ENCODE measurements around the gene CARD16. TPM values are rescaled to one million over a fixed set of nuclear protein-coding genes. Genes with fewer than 3 reads are reported as not detected.

Gene CARD16
- total RNA-seq, 1 donor from 2014 or later: 4.2 TPM

DNA sequence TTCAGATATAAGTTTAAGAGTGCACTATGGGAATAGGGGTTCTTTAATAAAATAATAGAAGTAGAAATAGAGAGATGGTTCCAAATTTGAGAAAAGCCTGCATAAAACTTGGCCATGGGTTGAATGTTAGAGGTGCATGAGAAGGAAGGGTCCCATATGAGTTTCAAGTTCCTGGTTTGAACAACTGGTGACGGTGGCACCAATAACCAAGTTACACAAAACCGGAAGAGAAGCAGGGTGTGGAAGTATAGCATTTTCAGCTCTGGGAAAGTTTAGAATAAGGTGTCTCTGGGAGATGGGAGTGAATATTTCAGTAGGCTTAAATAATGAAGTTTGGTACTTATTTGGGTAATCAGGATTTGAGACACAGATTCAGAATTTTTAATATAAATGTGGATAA lies 12.6 kb downstream of the CARD16 start:
- Histone ChIP-seq H3K9me3 (ENCODE audit: control insufficient read depth in 3 of 3, low read length in 3 of 3) (no peaks in the 10 kb centered on the region), H3K9ac (ENCODE audit: low read depth in 1 of 3, low read length in 3 of 3) (no peak overlapping the region), H3K4me1 (ENCODE audit: control insufficient read depth in 3 of 3, insufficient read depth in 3 of 3, low read length in 3 of 3) (peaks cover 0 to 4% (median 3%) of the 10 kb centered on the region in 3 donors), H3K27me3 (ENCODE audit: control insufficient read depth in 3 of 3, insufficient read depth in 3 of 3, low read length in 3 of 3) (no peaks in the 10 kb centered on the region), H3K27ac (ENCODE audit: low read depth, low read length) (no peak overlapping the region), H3K36me3 (ENCODE audit: control insufficient read depth in 3 of 3, insufficient read depth in 3 of 3, low read length in 3 of 3) (no peaks in the 10 kb centered on the region), H3K4me3 (ENCODE audit: low read length in 3 of 3) (no peak overlapping the region)

GRCh38 chr11:105027678-105028077 lies 17.5 kb downstream of the CARD16 start:
- Histone ChIP-seq H3K27me3 (ENCODE audit: control insufficient read depth in 3 of 3, insufficient read depth in 3 of 3, low read length in 3 of 3) (no peaks in the 10 kb centered on the region), H3K4me3 (ENCODE audit: low read length in 3 of 3) (no peak overlapping the region), H3K9me3 (ENCODE audit: control insufficient read depth in 3 of 3, low read length in 3 of 3) (no peaks in the 10 kb centered on the region), H3K9ac (ENCODE audit: low read depth in 1 of 3, low read length in 3 of 3) (no peak overlapping the region), H3K27ac (ENCODE audit: low read depth, low read length) (no peak overlapping the region), H3K36me3 (ENCODE audit: control insufficient read depth in 3 of 3, insufficient read depth in 3 of 3, low read length in 3 of 3) (no peaks in the 10 kb centered on the region), H3K4me1 (ENCODE audit: control insufficient read depth in 3 of 3, insufficient read depth in 3 of 3, low read length in 3 of 3) (no peaks in the 10 kb centered on the region)

GRCh38 chr11:105024394-105024793 lies 20.7 kb downstream of the CARD16 start:
- H3K4me3 ChIP-seq (ENCODE audit: low read length in 3 of 3): no peak overlapping the region
- no peak overlapping the region for H3K27ac ChIP-seq (ENCODE audit: low read depth, low read length)
- no peaks in the 10 kb centered on the region for H3K4me1 ChIP-seq (ENCODE audit: control insufficient read depth in 3 of 3, insufficient read depth in 3 of 3, low read length in 3 of 3)
- H3K36me3 ChIP-seq (ENCODE audit: control insufficient read depth in 3 of 3, insufficient read depth in 3 of 3, low read length in 3 of 3): no peaks in the 10 kb centered on the region
- H3K9ac ChIP-seq (ENCODE audit: low read depth in 1 of 3, low read length in 3 of 3): no peak overlapping the region
- no peaks in the 10 kb centered on the region for H3K27me3 ChIP-seq (ENCODE audit: control insufficient read depth in 3 of 3, insufficient read depth in 3 of 3, low read length in 3 of 3)
- no peaks in the 10 kb centered on the region for H3K9me3 ChIP-seq (ENCODE audit: control insufficient read depth in 3 of 3, low read length in 3 of 3)

DNA sequence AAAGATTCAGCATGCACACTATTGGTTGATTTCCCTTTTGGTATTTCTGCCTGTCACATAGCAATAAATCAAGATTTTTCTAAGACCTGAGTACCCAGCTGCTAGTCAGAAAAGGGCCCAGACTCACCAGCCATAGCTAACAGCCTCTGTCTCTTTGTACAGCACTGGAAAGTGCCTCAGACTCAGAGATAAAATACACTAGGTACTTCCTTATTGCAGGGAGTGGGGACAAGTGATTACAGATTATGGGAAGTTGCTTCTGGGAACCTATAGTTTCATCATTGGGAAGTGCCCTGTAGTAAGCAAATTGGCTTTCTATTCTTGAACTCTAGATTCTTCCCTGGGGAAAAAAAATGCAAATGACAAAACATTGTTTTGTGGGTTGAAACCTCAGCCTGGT lies 22.1 kb downstream of the CARD16 start, which contains the start of gene CASP5:
CASP5 (minus strand) TSS at position 166 of the 400 bp plus-strand sequence; CDS start at position 134, 32 bp downstream.
- no peaks in the 10 kb centered on the region for H3K9me3 ChIP-seq (ENCODE audit: control insufficient read depth in 3 of 3, low read length in 3 of 3)
- no peak within 1 kb of the TSS for H3K9ac ChIP-seq (ENCODE audit: low read depth in 1 of 3, low read length in 3 of 3)
- H3K4me1 ChIP-seq (ENCODE audit: control insufficient read depth in 3 of 3, insufficient read depth in 3 of 3, low read length in 3 of 3): no peaks in the 10 kb centered on the region
- no peak within 1 kb of the TSS for H3K27ac ChIP-seq (ENCODE audit: low read depth, low read length)
- no peaks in the 10 kb centered on the region for H3K27me3 ChIP-seq (ENCODE audit: control insufficient read depth in 3 of 3, insufficient read depth in 3 of 3, low read length in 3 of 3)
- H3K36me3 ChIP-seq (ENCODE audit: control insufficient read depth in 3 of 3, insufficient read depth in 3 of 3, low read length in 3 of 3): no peaks in the 10 kb centered on the region
- H3K4me3 ChIP-seq (ENCODE audit: low read length in 3 of 3): no peak within 1 kb of the TSS

DNA sequence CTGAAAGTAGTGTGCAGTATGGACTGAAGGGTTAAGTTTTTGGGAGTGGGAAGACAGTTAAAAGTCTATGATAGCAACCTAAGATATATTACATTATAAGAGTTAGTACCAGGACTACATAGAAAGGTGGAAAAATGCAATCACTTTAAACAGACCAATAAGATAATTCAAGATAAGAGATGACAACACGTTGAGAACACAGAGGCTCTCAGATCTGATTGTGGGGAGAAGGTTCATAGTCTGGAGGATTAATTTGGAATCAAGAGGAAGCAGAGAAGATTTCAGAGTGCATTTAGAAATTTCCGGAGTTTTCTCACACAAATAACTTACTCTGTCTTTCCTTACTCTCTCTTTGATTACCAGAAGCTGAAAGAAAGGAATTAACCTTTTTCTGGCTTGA lies 22.6 kb downstream of the CARD16 start:
- no peaks in the 10 kb centered on the region for H3K4me1 ChIP-seq (ENCODE audit: control insufficient read depth in 3 of 3, insufficient read depth in 3 of 3, low read length in 3 of 3)
- H3K27ac ChIP-seq (ENCODE audit: low read depth, low read length): no peak overlapping the region
- no peaks in the 10 kb centered on the region for H3K9me3 ChIP-seq (ENCODE audit: control insufficient read depth in 3 of 3, low read length in 3 of 3)
- H3K4me3 ChIP-seq (ENCODE audit: low read length in 3 of 3): no peak overlapping the region
- H3K36me3 ChIP-seq (ENCODE audit: control insufficient read depth in 3 of 3, insufficient read depth in 3 of 3, low read length in 3 of 3): no peaks in the 10 kb centered on the region
- H3K9ac ChIP-seq (ENCODE audit: low read depth in 1 of 3, low read length in 3 of 3): no peak overlapping the region
- no peaks in the 10 kb centered on the region for H3K27me3 ChIP-seq (ENCODE audit: control insufficient read depth in 3 of 3, insufficient read depth in 3 of 3, low read length in 3 of 3)

GRCh38 chr11:105007463-105007862 lies 37.7 kb downstream of the CARD16 start:
- Histone ChIP-seq H3K4me1 (ENCODE audit: control insufficient read depth in 3 of 3, insufficient read depth in 3 of 3, low read length in 3 of 3) (no peaks in the 10 kb centered on the region), H3K4me3 (ENCODE audit: low read length in 3 of 3) (no peak overlapping the region), H3K9ac (ENCODE audit: low read depth in 1 of 3, low read length in 3 of 3) (no peak overlapping the region), H3K36me3 (ENCODE audit: control insufficient read depth in 3 of 3, insufficient read depth in 3 of 3, low read length in 3 of 3) (no peaks in the 10 kb centered on the region), H3K27me3 (ENCODE audit: control insufficient read depth in 3 of 3, insufficient read depth in 3 of 3, low read length in 3 of 3) (no peaks in the 10 kb centered on the region), H3K27ac (ENCODE audit: low read depth, low read length) (no peak overlapping the region), H3K9me3 (ENCODE audit: control insufficient read depth in 3 of 3, low read length in 3 of 3) (no peaks in the 10 kb centered on the region)

DNA sequence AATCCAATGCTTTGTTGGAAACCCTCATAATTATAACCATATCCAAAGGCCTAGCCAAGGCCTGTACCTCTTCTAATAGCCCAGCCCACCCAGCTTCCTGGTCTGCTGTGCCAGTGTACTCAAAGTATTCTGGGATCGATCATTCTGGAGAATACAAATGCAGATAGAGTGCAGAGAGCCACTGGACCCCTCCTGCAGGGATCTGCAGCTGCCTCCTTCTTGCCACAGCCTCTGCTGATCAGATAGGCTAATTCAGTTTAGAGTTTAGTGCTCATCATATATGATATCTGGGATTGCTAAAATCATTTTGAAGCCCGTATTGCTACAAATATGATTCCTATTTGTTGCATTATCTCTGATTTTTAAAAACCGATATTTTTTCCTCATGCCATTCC lies 39.7 kb downstream of the CARD16 start:
- no peaks in the 10 kb centered on the region for H3K9me3 ChIP-seq (ENCODE audit: control insufficient read depth in 3 of 3, low read length in 3 of 3)
- H3K36me3 ChIP-seq (ENCODE audit: control insufficient read depth in 3 of 3, insufficient read depth in 3 of 3, low read length in 3 of 3): no peaks in the 10 kb centered on the region
- H3K4me1 ChIP-seq (ENCODE audit: control insufficient read depth in 3 of 3, insufficient read depth in 3 of 3, low read length in 3 of 3): no peaks in the 10 kb centered on the region
- no peak overlapping the region for H3K4me3 ChIP-seq (ENCODE audit: low read length in 3 of 3)
- H3K27ac ChIP-seq (ENCODE audit: low read depth, low read length): no peak overlapping the region
- H3K9ac ChIP-seq (ENCODE audit: low read depth in 1 of 3, low read length in 3 of 3): no peak overlapping the region
- no peaks in the 10 kb centered on the region for H3K27me3 ChIP-seq (ENCODE audit: control insufficient read depth in 3 of 3, insufficient read depth in 3 of 3, low read length in 3 of 3)

DNA sequence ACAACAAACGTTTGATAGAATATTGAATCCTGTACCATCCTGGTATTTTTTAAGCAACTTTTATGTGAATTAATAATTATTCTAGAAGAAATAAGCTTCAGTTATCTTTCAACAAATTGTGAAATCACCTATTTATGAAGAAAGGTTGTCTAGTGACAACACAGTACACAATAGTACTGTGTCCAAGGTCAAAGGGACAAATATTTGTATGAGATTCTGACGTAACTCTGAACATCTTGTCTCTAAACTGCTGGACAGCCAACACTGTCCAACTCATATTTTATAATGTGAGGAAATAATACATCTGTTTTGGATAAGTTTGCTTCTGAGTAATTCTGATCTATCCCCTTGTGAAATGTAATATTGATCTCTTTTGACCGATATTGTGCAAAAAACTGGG lies 41.1 kb downstream of the CARD16 start:
- no peaks in the 10 kb centered on the region for H3K9me3 ChIP-seq (ENCODE audit: control insufficient read depth in 3 of 3, low read length in 3 of 3)

GRCh38 chr11:105003151-105003550 lies 42.0 kb downstream of the CARD16 start:
- H3K4me1 ChIP-seq (ENCODE audit: control insufficient read depth in 3 of 3, insufficient read depth in 3 of 3, low read length in 3 of 3): no peaks in the 10 kb centered on the region
- H3K27me3 ChIP-seq (ENCODE audit: control insufficient read depth in 3 of 3, insufficient read depth in 3 of 3, low read length in 3 of 3): no peaks in the 10 kb centered on the region
- H3K9me3 ChIP-seq (ENCODE audit: control insufficient read depth in 3 of 3, low read length in 3 of 3): no peaks in the 10 kb centered on the region

More for the DNA sequence above, 41.1 kb downstream of the CARD16 start:
- no peaks in the 10 kb centered on the region for H3K4me1 ChIP-seq (ENCODE audit: control insufficient read depth in 3 of 3, insufficient read depth in 3 of 3, low read length in 3 of 3)
- no peaks in the 10 kb centered on the region for H3K36me3 ChIP-seq (ENCODE audit: control insufficient read depth in 3 of 3, insufficient read depth in 3 of 3, low read length in 3 of 3)
- H3K27me3 ChIP-seq (ENCODE audit: control insufficient read depth in 3 of 3, insufficient read depth in 3 of 3, low read length in 3 of 3): no peaks in the 10 kb centered on the region
- no peak overlapping the region for H3K27ac ChIP-seq (ENCODE audit: low read depth, low read length)
- no peak overlapping the region for H3K4me3 ChIP-seq (ENCODE audit: low read length in 3 of 3)
- H3K9ac ChIP-seq (ENCODE audit: low read depth in 1 of 3, low read length in 3 of 3): no peak overlapping the region

DNA sequence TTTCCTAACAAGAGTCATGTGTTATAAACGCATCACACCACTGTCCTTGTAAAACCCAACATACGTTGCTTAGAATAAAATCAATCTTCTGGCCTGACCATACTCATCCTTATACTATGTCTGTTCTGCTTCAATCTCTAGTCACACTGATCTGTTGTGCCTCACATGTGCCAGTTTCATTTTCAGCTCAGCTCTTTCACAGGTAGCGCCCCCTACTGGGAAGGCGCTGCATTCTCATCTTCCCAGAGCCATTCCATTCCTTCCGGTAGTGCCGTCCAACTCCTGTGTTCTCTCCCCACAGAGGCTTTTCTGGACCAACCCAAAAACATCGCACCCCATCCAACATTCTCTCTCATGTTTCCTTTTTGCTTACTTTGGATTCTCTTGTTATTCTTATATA lies 44.3 kb downstream of the CARD16 start:
- H3K27ac ChIP-seq (ENCODE audit: low read depth, low read length): no peak overlapping the region

More at GRCh38 chr11:105003151-105003550, 42.0 kb downstream of the CARD16 start:
- no peak overlapping the region for H3K4me3 ChIP-seq (ENCODE audit: low read length in 3 of 3)
- H3K9ac ChIP-seq (ENCODE audit: low read depth in 1 of 3, low read length in 3 of 3): no peak overlapping the region
- H3K27ac ChIP-seq (ENCODE audit: low read depth, low read length): no peak overlapping the region
- no peaks in the 10 kb centered on the region for H3K36me3 ChIP-seq (ENCODE audit: control insufficient read depth in 3 of 3, insufficient read depth in 3 of 3, low read length in 3 of 3)

GRCh38 chr11:105000167-105000566 lies 45.0 kb downstream of the CARD16 start:
- no peaks in the 10 kb centered on the region for H3K27me3 ChIP-seq (ENCODE audit: control insufficient read depth in 3 of 3, insufficient read depth in 3 of 3, low read length in 3 of 3)
- no peaks in the 10 kb centered on the region for H3K36me3 ChIP-seq (ENCODE audit: control insufficient read depth in 3 of 3, insufficient read depth in 3 of 3, low read length in 3 of 3)
- no peak overlapping the region for H3K27ac ChIP-seq (ENCODE audit: low read depth, low read length)
- H3K4me3 ChIP-seq (ENCODE audit: low read length in 3 of 3): no peak overlapping the region
- no peaks in the 10 kb centered on the region for H3K4me1 ChIP-seq (ENCODE audit: control insufficient read depth in 3 of 3, insufficient read depth in 3 of 3, low read length in 3 of 3)
- H3K9me3 ChIP-seq (ENCODE audit: control insufficient read depth in 3 of 3, low read length in 3 of 3): no peaks in the 10 kb centered on the region
- no peak overlapping the region for H3K9ac ChIP-seq (ENCODE audit: low read depth in 1 of 3, low read length in 3 of 3)

More for the DNA sequence above, 44.3 kb downstream of the CARD16 start:
- H3K4me3 ChIP-seq (ENCODE audit: low read length in 3 of 3): no peak overlapping the region
- H3K9me3 ChIP-seq (ENCODE audit: control insufficient read depth in 3 of 3, low read length in 3 of 3): no peaks in the 10 kb centered on the region
- H3K9ac ChIP-seq (ENCODE audit: low read depth in 1 of 3, low read length in 3 of 3): no peak overlapping the region
- no peaks in the 10 kb centered on the region for H3K4me1 ChIP-seq (ENCODE audit: control insufficient read depth in 3 of 3, insufficient read depth in 3 of 3, low read length in 3 of 3)
- no peaks in the 10 kb centered on the region for H3K27me3 ChIP-seq (ENCODE audit: control insufficient read depth in 3 of 3, insufficient read depth in 3 of 3, low read length in 3 of 3)
- H3K36me3 ChIP-seq (ENCODE audit: control insufficient read depth in 3 of 3, insufficient read depth in 3 of 3, low read length in 3 of 3): no peaks in the 10 kb centered on the region

Measured in skeletal muscle tissue (tissue), 4 donors.